Hematopoietic multipotent progenitor cell treated with erythropoietin and hydrocortisone succinate and interleukin-3 and kit ligand, for 8 days (in vitro differentiated cells): ENCODE data around the gene IL6R.
"Not testable (repeated sequence)": the region's sequence is repeated elsewhere in the genome, so short reads cannot be mapped to it uniquely, and the experiment has no call there.

ENCODE experiments used
- DNase-seq: peaks from one replicate; pipeline ENCODE4 v3.0.0-alpha.2; 2015

IL6R gene

GRCh38 chr1:154485106-154485505 is 80.0 kb downstream of the IL6R start:
- no peak for DNase-seq

DNA sequence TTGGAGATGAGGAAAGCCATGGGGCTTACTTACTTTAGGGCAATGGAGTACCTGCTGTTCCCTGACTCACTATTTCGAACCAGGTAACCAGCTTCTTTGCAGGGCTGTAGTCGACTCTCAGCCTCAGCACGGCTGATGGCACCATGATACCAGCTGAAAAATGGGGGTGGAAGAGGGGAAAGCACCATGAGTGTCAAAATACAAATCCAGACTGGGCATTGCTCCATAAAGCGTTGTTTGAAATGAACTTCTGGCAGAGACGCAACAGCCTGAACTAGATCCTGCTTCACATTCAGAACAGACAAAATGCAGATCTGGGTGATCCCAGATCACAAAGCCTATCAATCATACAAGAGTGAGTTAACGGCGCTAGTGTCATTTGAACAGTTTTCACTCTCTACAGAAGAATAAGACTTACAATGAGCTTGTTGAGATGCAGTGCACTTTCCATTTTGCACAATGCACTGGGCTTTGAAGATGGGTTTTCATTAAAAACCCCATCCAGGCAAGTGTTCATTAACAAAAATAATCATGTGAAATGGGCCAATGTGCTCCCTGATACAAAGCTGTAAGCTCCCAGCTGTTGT is 80.9 kb downstream of the IL6R start:
- DNase-seq = no peak

DNA sequence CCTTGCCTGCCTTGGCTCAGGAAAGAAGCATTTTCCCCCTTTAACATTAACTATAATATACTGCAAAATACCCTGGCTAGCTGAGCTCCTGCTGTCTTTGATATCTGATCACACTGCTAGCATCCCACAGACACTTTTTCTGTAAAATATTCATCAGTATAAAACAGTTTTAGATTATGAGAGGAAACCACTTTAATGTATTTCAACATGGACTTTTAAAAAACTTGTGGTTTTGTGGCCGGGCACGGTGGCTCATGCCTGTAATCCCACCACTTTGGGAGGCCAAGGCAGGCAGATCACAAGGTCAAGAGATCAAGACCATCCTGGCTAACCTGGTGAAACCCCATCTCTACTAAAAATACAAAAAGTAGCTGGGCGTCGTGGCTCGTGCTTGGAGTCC is 81.6 kb downstream of the IL6R start:
- not testable (repeated sequence) for DNase-seq

- DNase-seq = no peak
Measured at GRCh38 chr1:154488922-154489321, 83.8 kb downstream of the IL6R start.

GRCh38 chr1:154489695-154490274 is 84.6 kb downstream of the IL6R start:
- DNase-seq = no peak

- peak; percentile 43 for DNase-seq
Measured at GRCh38 chr1:154490317-154490716, 85.2 kb downstream of the IL6R start.

GRCh38 chr1:154492115-154492514 is 87.0 kb downstream of the IL6R start:
- no peak for DNase-seq

DNA sequence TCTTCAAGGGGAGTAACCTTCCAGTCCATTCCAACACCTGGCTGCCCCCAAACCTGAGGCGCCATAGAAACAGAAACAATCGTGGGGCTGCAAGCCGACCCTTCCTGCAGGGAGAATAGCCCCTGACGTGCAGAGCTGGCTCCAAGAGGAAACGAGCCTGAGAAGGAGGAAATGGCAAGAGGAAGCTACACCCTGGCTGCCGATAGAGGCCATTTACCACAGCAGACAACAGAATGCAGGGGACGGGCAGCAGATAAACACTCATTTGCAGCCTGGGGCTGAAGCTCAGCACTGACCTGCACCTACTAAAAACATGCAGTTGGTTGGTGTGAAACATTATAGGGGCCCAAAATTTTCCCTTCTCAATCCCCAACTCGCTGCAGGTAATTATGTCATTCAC is 88.1 kb downstream of the IL6R start:
- DNase-seq = peak; percentile 21

DNA sequence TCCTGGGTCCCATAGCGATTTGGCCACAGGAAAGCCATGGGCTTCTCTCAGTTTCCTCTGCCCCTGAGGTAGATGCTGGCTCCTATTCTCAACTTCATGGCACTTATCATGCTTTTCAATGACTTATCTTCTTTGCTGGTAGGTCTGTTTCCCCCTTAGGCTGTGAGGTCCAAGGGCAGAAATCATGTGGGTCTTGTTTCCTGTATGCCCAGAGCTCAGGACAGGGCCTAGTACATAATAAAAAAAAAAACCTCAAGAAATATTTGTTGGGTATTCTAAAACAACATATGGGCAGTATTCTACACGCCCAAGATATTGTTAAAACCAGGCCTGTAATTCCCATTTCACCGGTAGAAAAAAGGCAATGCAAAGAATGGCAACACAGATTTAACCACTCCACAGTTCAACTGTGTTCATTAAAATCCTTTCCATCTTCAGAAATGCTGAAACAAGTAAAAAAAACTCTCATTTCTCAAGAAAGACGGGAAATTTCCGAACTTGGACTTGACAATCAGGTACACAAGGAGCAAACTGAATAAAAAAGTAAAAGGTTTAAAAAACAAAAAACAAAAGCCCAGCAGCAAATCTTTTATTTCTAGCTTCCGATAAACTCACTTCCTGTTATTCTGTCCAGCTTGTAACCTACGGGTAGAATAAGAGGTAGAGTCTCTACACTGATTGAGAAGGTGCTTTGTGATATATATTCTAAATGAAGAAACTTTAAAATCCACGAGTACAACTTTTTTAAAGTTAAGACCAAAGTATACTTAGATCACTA is 90.5 kb downstream of the IL6R start:
- no peak for DNase-seq

GRCh38 chr1:154496383-154496782 is 91.2 kb downstream of the IL6R start:
- no peak for DNase-seq

DNA sequence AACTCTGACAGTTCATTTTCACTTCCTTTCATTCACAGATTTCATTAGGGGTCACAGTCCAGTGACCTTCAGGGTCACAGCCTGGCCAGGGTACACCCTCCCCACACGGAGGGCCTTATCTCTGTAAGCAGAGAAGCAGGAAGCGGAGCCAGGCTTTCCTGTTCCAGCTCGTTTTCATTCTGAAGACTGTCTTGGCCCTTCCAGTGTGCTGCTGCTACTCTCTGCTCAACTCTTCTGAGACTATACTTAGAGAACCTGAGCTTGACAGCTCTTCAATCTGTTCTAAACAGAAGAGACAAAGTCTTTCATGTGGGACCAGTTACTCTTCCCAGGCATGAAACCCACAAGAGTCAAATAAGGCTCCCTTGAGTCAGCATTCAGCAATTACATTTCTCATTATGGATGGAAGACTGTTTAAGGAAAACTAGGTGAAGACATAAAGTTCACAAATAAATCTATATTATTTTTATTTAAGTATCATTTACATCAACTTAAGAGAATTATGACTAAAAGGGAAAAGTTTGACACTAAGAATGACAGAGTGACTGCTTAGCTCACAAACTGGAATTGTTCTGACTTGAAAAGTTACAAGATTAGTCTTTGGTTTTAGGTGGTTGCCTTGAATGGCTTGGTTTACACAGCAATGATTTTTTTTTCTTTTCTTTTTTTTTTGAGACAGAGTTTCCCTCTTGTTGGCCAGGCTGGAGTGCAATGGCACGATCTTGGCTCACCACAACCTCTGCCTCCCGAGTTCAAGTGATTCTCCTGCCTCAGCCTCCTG is 92.1 kb downstream of the IL6R start:
- DNase-seq = peak; percentile 50

GRCh38 chr1:154499446-154499845 is 94.3 kb downstream of the IL6R start:
- no peak for DNase-seq

GRCh38 chr1:154500533-154500932 is 95.4 kb downstream of the IL6R start:
- DNase-seq = no peak

DNA sequence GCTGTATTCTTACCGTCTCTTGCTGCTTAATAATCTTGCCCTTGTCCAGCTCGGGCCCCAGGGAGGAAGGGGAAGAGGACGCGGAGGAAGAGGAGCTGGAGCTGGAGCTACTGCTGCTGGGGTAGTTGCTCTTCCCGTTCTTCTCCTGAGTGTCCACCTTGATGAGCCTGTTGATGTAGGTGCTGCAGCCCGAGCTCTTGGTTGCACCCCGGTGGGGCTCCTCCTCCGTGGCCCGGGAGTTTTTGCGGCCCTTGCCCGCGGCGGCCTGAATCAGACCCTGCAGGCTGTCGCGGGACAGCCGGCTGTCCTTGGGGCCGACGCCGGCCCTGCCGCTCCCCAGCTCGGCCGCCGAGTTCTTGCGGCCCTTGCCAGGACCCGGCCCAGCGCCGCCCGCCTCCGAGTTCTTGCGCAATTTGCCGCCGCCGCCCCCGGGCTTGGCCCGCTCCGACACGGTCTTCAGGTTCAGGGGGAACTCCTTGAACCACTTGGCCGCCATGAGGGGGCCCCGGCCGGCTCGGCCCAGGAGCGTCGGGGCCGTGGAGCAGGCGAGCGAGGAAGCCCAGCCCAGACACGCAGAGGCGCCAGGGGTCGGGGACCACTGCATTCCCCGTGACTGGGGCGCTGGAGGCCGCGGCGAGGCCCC is 96.4 kb downstream of the IL6R start:
- DNase-seq = no peak

DNA sequence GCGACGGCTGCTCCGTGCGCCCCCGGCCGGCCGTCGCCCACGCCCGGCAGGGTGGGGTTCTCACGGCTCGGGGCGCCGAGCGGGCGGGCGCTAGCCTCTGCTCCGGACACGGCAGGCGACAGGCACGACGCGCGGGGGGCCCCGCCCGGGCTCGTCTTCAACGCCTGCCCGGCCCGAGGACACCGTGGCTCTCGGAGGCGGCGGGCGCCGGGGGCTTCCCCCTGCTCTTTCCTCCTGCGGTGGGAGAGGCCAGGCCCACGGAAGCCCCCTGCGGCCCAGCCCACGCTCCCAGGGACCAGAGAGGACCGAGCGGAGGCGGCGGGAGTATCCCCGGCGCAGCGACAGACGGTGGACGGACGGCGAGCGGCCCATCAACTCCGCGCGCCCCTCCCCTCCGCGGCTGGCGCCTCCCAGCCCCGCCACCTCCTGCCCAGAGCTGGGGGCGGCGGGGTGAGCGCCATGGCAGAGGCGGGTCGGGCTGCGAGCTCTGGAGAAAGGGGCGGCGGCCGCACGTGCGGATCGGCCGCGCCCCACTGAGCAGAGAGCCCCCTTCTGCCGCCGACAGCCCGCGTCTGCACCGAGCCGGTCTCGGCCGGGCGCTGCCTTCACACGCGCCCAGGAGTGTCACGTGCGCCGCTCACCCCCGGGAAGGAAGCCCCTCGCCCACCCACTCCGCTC is 97.1 kb downstream of the IL6R start, which contains the start of the genes SHE and TDRD10:
TSS of gene SHE (minus strand) at position 347 of the 678 bp plus-strand sequence. CDS start 386 bp downstream, outside the sequence.
TSS of gene TDRD10 (plus strand) at position 154 of the 678 bp plus-strand sequence. CDS start 4,685 bp downstream, outside the sequence.
- no peak for DNase-seq

DNA sequence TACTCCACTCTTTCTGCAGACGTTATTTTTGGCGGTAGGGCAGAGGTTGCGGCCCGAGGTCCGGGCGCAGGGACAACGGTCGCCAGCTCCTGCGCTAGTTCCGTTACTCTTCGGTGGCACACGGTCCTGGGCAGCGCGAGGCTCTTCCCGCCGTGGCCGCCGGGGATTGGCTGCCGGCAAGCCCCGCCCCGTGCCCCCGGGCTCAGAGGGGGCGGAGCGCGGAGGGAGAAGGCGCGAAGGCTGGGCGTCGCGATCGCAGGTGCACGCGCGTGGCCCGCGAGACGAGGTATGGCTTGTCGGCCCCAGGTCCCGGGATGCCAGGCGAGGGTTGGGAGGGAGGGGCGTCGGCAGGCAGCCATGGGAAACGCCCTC is 97.6 kb downstream of the IL6R start:
- DNase-seq = no peak

DNA sequence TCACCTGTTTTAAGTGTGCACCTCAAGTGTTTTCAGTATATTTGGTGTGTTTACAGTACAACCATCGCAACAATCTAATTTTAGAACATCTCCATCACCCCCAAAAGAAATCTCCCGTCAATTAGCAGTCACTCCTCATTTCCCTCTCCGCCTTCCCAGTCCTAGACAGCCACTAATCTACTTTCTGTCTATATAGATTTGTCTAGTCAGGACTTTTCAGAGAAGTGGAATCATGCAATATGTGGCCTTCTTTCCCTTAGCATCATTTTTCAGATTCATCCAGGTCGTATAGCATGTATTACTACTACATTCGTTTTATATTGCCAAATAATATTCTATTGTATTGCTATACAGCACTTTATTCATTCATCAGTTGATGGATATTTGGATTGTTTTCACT is 98.8 kb downstream of the IL6R start:
- no peak for DNase-seq

- no peak for DNase-seq
Measured at GRCh38 chr1:154512760-154513159, 107.6 kb downstream of the IL6R start.

GRCh38 chr1:154514066-154514553 is 109.0 kb downstream of the IL6R start:
- no peak for DNase-seq

GRCh38 chr1:154517661-154518060 is 112.5 kb downstream of the IL6R start:
- no peak for DNase-seq
